Large intestine (tissue), 3 donors: ENCODE results near the gene NF1. TPM values are rescaled to one million over a fixed set of nuclear protein-coding genes. Genes with fewer than 3 reads are reported as not detected.

Experiments
- DNase-seq, 2 donors: peaks; one replicate each; pipeline versions ENCODE4 v3.0.0 to v3.0.0-alpha.2; 2013
- H3K27ac ChIP-seq: one replicate; pipeline ENCODE4 v1.5.1; 2013; ENCODE audit warnings: low read length
- H3K27me3 ChIP-seq: 2 replicates; pipeline ENCODE4 v1.6.1; 2013; ENCODE audit warnings: low read length; ENCODE audit not compliant: control insufficient read depth, insufficient read depth
- H3K36me3 ChIP-seq: 2 replicates; pipeline ENCODE4 v1.6.1; 2013; ENCODE audit warnings: low read length; ENCODE audit not compliant: control insufficient read depth, insufficient read depth
- H3K4me1 ChIP-seq: one replicate; pipeline ENCODE4 v1.6.1; 2013; ENCODE audit warnings: low read length; ENCODE audit not compliant: control insufficient read depth, insufficient read depth
- H3K4me3 ChIP-seq: one replicate; pipeline ENCODE4 v1.5.1; 2013; ENCODE audit warnings: low read length
- H3K9me3 ChIP-seq: one replicate; pipeline ENCODE4 v1.6.1; 2013; ENCODE audit warnings: mild to moderate bottlenecking, low read depth, low read length, moderate library complexity; ENCODE audit not compliant: control insufficient read depth
- WGBS: methylation state at CpG from one replicate; pipeline ENCODE4 v1.1.5; 2013; ENCODE audit warnings: low lambda C conversion rate; ENCODE audit not compliant: insufficient coverage; 5-methylcytosine and 5-hydroxymethylcytosine counted together
- polyA plus RNA-seq: library from polyadenylated mRNA; unstranded; fragments of 120-200 nt; gene quantifications from one replicate; pipeline ENCODE4 v1.2.1, GENCODE V29; 2013

Gene NF1
- polyA plus RNA-seq, 1 donor, result 25.9 TPM

GRCh38 chr17:31413874-31414549 lies 319.2 kb downstream of the NF1 start:
- no peak overlapping the region for H3K4me3 ChIP-seq
- H3K27ac ChIP-seq, result no peak overlapping the region
- WGBS, result no CpG with 5 or more reads among the region's 12 CpGs
- H3K9me3 ChIP-seq, result no peaks in the 10 kb centered on the region
- DNase-seq, result no peak
- H3K36me3 ChIP-seq, result no peaks in the 10 kb centered on the region
- H3K4me1 ChIP-seq, result no peaks in the 10 kb centered on the region
- peaks cover 26% of the 10 kb centered on the region for H3K27me3 ChIP-seq

GRCh38 chr17:31414550-31414918 lies 319.8 kb downstream of the NF1 start:
- Histone ChIP-seq H3K9me3 (no peaks in the 10 kb centered on the region), H3K4me1 (no peaks in the 10 kb centered on the region), H3K36me3 (no peaks in the 10 kb centered on the region), H3K27ac (no peak overlapping the region), H3K4me3 (no peak overlapping the region), H3K27me3 (peaks cover 24% of the 10 kb centered on the region)
- no peak for DNase-seq
- WGBS, result 80% methylated on average over 1 of the region's 6 CpGs

DNA sequence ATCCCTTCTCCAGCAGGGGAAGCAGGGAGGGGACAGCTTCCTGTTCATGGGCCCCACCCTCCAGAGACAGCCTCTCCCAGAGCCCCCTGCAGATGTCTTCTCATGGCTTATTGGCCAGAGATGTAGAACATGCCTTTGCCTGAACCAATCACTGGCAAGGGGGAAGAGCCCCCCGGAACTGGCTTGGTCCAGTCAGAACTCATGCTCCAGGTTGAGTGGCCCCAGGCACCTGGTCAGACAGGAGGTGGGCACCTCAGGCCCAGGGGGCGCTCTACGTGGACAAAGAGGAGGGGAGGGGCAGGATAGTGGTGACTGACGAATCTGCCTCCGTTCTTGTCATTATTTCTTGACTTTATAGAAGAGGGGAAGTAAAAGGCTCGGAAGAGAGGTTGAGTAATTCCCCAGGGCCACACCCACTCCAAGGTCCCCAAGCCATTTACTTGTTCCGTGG lies 320.3 kb downstream of the NF1 start:
- Histone ChIP-seq H3K9me3 (no peaks in the 10 kb centered on the region), H3K36me3 (no peaks in the 10 kb centered on the region), H3K27me3 (peaks cover 19% of the 10 kb centered on the region), H3K4me1 (no peaks in the 10 kb centered on the region), H3K27ac (no peak overlapping the region), H3K4me3 (no peak overlapping the region)
- peak in 1 of 2 donors; percentile 48 for DNase-seq
- no CpG with 5 or more reads among the region's 7 CpGs for WGBS

DNA sequence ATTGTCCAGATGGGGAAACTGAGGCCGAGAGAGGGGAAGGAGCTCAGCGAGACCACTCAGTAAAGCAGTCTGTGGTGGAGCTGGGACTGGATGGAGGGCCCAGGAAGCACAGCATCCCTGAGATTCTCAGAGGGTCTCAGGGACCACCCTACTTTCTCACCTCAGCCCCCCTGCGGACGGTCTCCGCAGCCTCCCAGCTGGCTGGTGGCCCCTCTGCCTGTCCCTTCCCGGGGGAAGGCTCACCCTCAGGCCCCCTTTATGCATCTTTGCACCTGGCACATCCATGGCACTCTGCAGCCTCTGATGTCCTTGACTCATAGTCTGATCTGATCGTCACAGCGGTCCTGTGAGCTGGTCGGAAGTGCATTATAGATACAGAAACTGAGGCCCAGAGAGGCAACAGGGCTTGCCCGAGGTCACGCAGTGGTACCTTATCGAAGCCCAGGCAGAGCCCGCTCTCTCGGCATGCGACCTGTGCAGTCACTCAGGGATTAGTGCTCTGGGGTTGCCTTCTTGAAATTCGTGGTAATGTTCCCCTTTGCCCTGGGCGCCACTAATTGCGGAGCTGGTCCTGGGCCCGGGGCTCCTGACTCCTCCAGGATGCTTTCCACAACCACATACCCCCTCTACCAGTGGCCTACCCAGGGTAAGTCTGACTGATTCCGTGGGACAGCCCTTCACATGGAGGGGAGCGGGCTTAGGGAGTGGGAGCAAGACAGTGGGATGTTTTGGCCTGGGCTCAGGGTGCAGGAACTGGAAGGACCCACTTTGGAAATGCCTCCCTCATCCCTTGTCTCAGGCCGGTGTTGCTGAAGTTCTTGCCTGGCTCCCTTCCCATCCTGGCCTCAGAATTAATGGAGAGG lies 321.1 kb downstream of the NF1 start:
- Histone ChIP-seq H3K36me3 (no peaks in the 10 kb centered on the region), H3K27ac (no peak overlapping the region), H3K4me1 (no peaks in the 10 kb centered on the region), H3K9me3 (no peaks in the 10 kb centered on the region), H3K4me3 (no peak overlapping the region), H3K27me3 (peaks cover 18% of the 10 kb centered on the region)
- no CpG with 5 or more reads among the region's 22 CpGs for WGBS
- DNase-seq, result no peak

DNA sequence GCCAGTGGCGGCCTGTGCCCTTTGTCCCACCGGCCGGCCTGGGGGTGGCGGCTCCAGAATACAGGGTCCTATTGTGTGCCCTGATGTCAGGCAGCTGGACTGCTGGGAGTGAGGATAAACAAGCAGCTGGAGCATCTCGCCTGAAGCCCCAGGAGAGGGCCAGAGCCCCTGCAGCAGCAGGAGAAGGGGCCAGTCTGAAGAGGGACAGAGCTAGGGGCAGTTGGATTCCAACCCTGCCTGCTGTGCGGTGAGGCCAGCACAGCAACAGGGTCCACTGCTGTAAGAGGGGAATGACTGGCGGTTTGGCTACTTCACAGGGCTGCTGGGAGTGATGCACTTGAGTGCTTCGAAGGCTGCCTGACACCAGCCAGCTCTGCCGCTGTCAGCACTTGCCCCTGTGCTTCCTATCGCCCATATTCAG lies 321.7 kb downstream of the NF1 start:
- H3K4me3 ChIP-seq, result no peak overlapping the region
- H3K36me3 ChIP-seq, result no peaks in the 10 kb centered on the region
- H3K27me3 ChIP-seq, result peaks cover 18% of the 10 kb centered on the region
- H3K9me3 ChIP-seq, result no peaks in the 10 kb centered on the region
- H3K27ac ChIP-seq, result no peak overlapping the region
- DNase-seq, result no peak
- H3K4me1 ChIP-seq, result no peaks in the 10 kb centered on the region
- WGBS, result no CpG with 5 or more reads among the region's 10 CpGs

GRCh38 chr17:31417051-31417792 lies 322.4 kb downstream of the NF1 start:
- peaks cover 18% of the 10 kb centered on the region for H3K27me3 ChIP-seq
- H3K9me3 ChIP-seq, result no peaks in the 10 kb centered on the region
- no peak overlapping the region for H3K4me3 ChIP-seq
- H3K4me1 ChIP-seq, result no peaks in the 10 kb centered on the region
- H3K36me3 ChIP-seq, result no peaks in the 10 kb centered on the region
- DNase-seq, result no peak
- no peak overlapping the region for H3K27ac ChIP-seq
- no CpG with 5 or more reads among the region's 10 CpGs for WGBS

DNA sequence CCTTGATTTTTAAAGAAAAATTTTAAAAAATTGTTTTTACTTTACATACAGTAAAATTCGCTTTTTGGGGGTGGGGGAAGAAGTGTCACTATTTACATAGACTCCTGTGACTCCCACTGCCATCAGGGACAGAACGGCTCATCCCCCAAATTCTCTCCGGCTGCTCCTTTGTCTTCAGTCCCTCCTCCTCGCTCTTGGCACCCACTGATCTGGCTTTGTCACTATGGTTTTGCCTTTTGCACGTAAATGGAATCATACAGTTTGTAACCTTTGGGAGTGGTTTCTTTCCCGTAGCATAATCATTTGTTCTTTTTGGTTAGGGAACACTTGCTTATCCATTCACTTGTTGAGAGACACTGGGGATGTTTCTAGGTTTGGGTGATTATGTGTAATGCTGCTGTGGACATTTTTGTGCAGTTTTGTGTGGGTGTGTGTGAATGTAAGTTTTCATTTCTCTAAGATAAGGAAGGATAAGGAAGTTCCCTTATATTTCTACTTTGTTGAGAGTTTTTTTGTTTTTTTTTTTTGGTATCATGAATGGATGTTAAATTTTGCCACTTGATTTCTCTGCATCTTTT lies 324.1 kb downstream of the NF1 start:
- Histone ChIP-seq H3K27me3 (peaks cover 5% of the 10 kb centered on the region), H3K36me3 (no peaks in the 10 kb centered on the region), H3K4me3 (no peak overlapping the region), H3K27ac (no peak overlapping the region), H3K9me3 (no peaks in the 10 kb centered on the region), H3K4me1 (no peaks in the 10 kb centered on the region)
- no peak for DNase-seq
- WGBS, result 80% methylated on average over 1 of the region's 6 CpGs

GRCh38 chr17:31422443-31422842 lies 327.7 kb downstream of the NF1 start:
- DNase-seq, result no peak
- Histone ChIP-seq H3K4me1 (peaks cover 7% of the 10 kb centered on the region), H3K27me3 (no peaks in the 10 kb centered on the region), H3K36me3 (no peaks in the 10 kb centered on the region), H3K27ac (no peak overlapping the region), H3K9me3 (no peaks in the 10 kb centered on the region), H3K4me3 (no peak overlapping the region)
- WGBS, result 96% methylated on average over 2 of the region's 3 CpGs

- Histone ChIP-seq H3K27me3 (no peaks in the 10 kb centered on the region), H3K9me3 (no peaks in the 10 kb centered on the region), H3K4me3 (no peak overlapping the region), H3K4me1 (peaks cover 7% of the 10 kb centered on the region), H3K36me3 (no peaks in the 10 kb centered on the region), H3K27ac (no peak overlapping the region)
- WGBS, result 90% methylated on average over 2 of the region's 5 CpGs
- no peak for DNase-seq
These were observed 330.1 kb downstream of the NF1 start for GRCh38 chr17:31424944-31425281.
